WTC11 (cell line): ENCODE measurements around the gene POLR2C. TPM values are rescaled to one million over a fixed set of nuclear protein-coding genes. Genes with fewer than 3 reads are reported as not detected.

Experiments used
- ATAC-seq: fragments of 200-7000 bp; cut with Tn5 transposase; 2 replicates; pipeline ENCODE4 v1.10.0; 2021; ENCODE audit warnings: mild to moderate bottlenecking, moderate library complexity
- CTCF ChIA-PET: fragments of 300-600 bp; sonication (Branson Sonifier 250); formaldehyde crosslinking; loops from one replicate; lab custom pipeline; 2021; ENCODE audit warnings: antibody characterized with exemption; lab: Charles Lee
- POLR2A ChIA-PET: fragments of 350-600 bp; sonication (Branson Sonifier 250); formaldehyde crosslinking; loops from one replicate; lab custom pipeline; 2021; ENCODE audit warnings: antibody characterized with exemption; lab: Charles Lee
- DNase-seq: peaks from one replicate; pipeline ENCODE4 v3.0.0; 2021; ENCODE audit warnings: low spot score
- H3K27ac Mint-ChIP-seq: 2 replicates; pipeline ENCODE4 v1.8.0; 2021; ENCODE audit warnings: mixed read lengths
- H3K27me3 Mint-ChIP-seq: 2 replicates; pipeline ENCODE4 v1.8.0; 2021; ENCODE audit warnings: low read depth, mild to moderate bottlenecking, moderate library complexity, mixed read lengths
- H3K36me3 Mint-ChIP-seq: 2 replicates; pipeline ENCODE4 v1.8.0; 2021; ENCODE audit warnings: mixed read lengths
- H3K4me1 Mint-ChIP-seq: 2 replicates; pipeline ENCODE4 v1.8.0; 2022; ENCODE audit warnings: mixed read lengths
- H3K4me3 Mint-ChIP-seq: 2 replicates; pipeline ENCODE4 v1.8.0; 2021; ENCODE audit warnings: mild to moderate bottlenecking, moderate library complexity, mixed read lengths
- H3K9me3 Mint-ChIP-seq: 2 replicates; pipeline ENCODE4 v1.8.0; 2021; ENCODE audit warnings: mixed read lengths
- ATF1 ChIP-seq: sonication (generic); formaldehyde crosslinking; IDR thresholded peaks from 2 replicates; pipeline ENCODE4 v1.8.1; 2023; ENCODE audit warnings: mild to moderate bottlenecking, moderate library complexity, missing genetic modification reagents
- CBFB ChIP-seq: sonication (generic); formaldehyde crosslinking; IDR thresholded peaks from 2 replicates; pipeline ENCODE4 v1.8.1; 2022; ENCODE audit warnings: mild to moderate bottlenecking, low read depth, missing genetic modification reagents
- CREB1 ChIP-seq: sonication (generic); formaldehyde crosslinking; IDR thresholded peaks from 2 replicates; pipeline ENCODE4 v1.8.0; 2023; ENCODE audit warnings: mild to moderate bottlenecking, missing genetic modification reagents
- ETV6 ChIP-seq: sonication (generic); formaldehyde crosslinking; IDR thresholded peaks from 2 replicates; pipeline ENCODE4 v1.8.1; 2022; ENCODE audit warnings: mild to moderate bottlenecking, missing genetic modification reagents
- GABPB1 ChIP-seq: sonication (generic); formaldehyde crosslinking; IDR thresholded peaks from 2 replicates; pipeline ENCODE4 v1.8.1; 2023; ENCODE audit warnings: mild to moderate bottlenecking, missing genetic modification reagents
- JUN ChIP-seq: sonication (generic); formaldehyde crosslinking; IDR thresholded peaks from 2 replicates; pipeline ENCODE4 v1.8.0; 2023; ENCODE audit warnings: mild to moderate bottlenecking, missing genetic modification reagents
- NFATC4 ChIP-seq: fragments of 250-450 bp; sonication (Bioruptor Pico); IDR thresholded peaks from 2 replicates; pipeline ENCODE4 v1.9.0; 2021; ENCODE audit warnings: mild to moderate bottlenecking
- NR1H2 ChIP-seq: sonication (generic); formaldehyde crosslinking; IDR thresholded peaks from 2 replicates; pipeline ENCODE4 v1.9.0; 2021; ENCODE audit warnings: mild to moderate bottlenecking, moderate library complexity, missing genetic modification reagents
- PRDM15 ChIP-seq: sonication (generic); formaldehyde crosslinking; IDR thresholded peaks from 2 replicates; pipeline ENCODE4 v1.8.0; 2022; ENCODE audit warnings: missing genetic modification reagents
- RORB ChIP-seq: fragments of 250-450 bp; sonication (Bioruptor Pico); IDR thresholded peaks from 2 replicates; pipeline ENCODE4 v1.9.0; 2021; ENCODE audit warnings: mild to moderate bottlenecking
- TEAD4 ChIP-seq: sonication (generic); formaldehyde crosslinking; IDR thresholded peaks from 2 replicates; pipeline ENCODE4 v1.8.0; 2022; ENCODE audit warnings: mild to moderate bottlenecking, missing genetic modification reagents
- ZNF121 ChIP-seq: sonication (generic); formaldehyde crosslinking; IDR thresholded peaks from 2 replicates; pipeline ENCODE4 v1.8.0; 2023; ENCODE audit warnings: missing genetic modification reagents
- total RNA-seq: library from RNA; stranded (reverse); gene quantifications from 3 replicates; pipeline ENCODE4 v1.2.3, GENCODE V29; 2021
- TF ChIP-seq, protein P1 (sequence below): fragments of 250-450 bp; sonication (Bioruptor Pico); IDR thresholded peaks from 2 replicates; pipeline ENCODE4 v1.9.0; 2021; ENCODE audit warnings: mild to moderate bottlenecking
- TF ChIP-seq, protein P2 (sequence below): sonication (generic); formaldehyde crosslinking; IDR thresholded peaks from 2 replicates; pipeline ENCODE4 v1.8.1; 2023; ENCODE audit warnings: mild to moderate bottlenecking, moderate library complexity, missing genetic modification reagents
- TF ChIP-seq, protein P3 (sequence below): fragments of 250-450 bp; sonication (Bioruptor Pico); IDR thresholded peaks from 2 replicates; pipeline ENCODE4 v1.9.0; 2021; ENCODE audit warnings: mild to moderate bottlenecking

Gene POLR2C
- total RNA-seq, 1 experiment from 2014 or later: 75.4 TPM

- POLR2A ChIA-PET: interaction anchor here (0.5 to 1.1 kb wide), 2 partner anchors 23 to 37 kb away, joined by 3 read pairs; partner anchors contain the start of genes CIAPIN1 and COQ9
- Mint-ChIP-seq H3K27ac (no peak overlapping the region; the same call in 1 of the 2 replicates), H3K27me3 (no peaks in the 10 kb centered on the region), H3K9me3 (no peaks in the 10 kb centered on the region), H3K36me3 (peaks cover 51% of the 10 kb centered on the region), H3K4me3 (no peak overlapping the region)
- DNase-seq (no peak), ATAC-seq (no peak)
- CTCF ChIA-PET: interaction anchor here (8.2 kb wide), 1 partner anchor 47 kb away, joined by 80 read pairs; no protein-coding TSS in a partner anchor
- TF ChIP-seq ZNF121 (CRISPR knock-in tag) (no peak), PRDM15 (peak; percentile 62; the same call in 1 of the 2 replicates), CREB1 (CRISPR knock-in tag) (no peak)
- TF ChIP-seq, protein P1, sequence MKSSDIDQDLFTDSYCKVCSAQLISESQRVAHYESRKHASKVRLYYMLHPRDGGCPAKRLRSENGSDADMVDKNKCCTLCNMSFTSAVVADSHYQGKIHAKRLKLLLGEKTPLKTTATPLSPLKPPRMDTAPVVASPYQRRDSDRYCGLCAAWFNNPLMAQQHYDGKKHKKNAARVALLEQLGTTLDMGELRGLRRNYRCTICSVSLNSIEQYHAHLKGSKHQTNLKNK: no peak
- TF ChIP-seq, all 79 proteins: peak for 1
- peaks cover 39% of the 10 kb centered on the region for H3K4me1 Mint-ChIP-seq
These were observed 8.2 kb downstream of the POLR2C start for GRCh38 chr16:57470711-57471110.

DNA sequence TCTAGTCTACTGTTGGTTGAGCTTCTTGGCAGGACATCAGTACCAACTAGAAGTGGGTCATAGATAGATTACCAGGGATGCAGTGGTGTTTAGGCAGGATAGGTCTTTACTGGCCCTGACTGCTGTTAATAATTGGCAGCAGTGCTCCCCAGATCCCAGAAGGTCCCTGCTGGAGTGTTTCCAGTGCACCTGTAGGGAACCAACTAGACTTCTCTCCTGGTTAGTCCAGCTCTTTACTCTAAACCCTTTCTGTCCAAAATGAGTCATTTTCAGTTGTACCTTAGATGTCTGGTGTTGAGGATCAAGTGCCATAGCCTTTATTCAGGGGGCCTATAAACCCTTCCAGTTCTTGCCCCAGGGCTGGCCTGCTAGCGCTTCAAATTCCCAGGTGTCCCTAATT lies 8.7 kb downstream of the POLR2C start:
- Mint-ChIP-seq H3K4me1 (peaks cover 41% of the 10 kb centered on the region), H3K27ac (no peak overlapping the region), H3K27me3 (no peaks in the 10 kb centered on the region), H3K4me3 (no peak overlapping the region), H3K9me3 (no peaks in the 10 kb centered on the region), H3K36me3 (peaks cover 46% of the 10 kb centered on the region)
- DNase-seq (no peak), ATAC-seq (no peak)
- POLR2A ChIA-PET: no interaction called here
- no peak for TF ChIP-seq NFATC4 (CRISPR knock-in tag)
- TF ChIP-seq, protein P2, sequence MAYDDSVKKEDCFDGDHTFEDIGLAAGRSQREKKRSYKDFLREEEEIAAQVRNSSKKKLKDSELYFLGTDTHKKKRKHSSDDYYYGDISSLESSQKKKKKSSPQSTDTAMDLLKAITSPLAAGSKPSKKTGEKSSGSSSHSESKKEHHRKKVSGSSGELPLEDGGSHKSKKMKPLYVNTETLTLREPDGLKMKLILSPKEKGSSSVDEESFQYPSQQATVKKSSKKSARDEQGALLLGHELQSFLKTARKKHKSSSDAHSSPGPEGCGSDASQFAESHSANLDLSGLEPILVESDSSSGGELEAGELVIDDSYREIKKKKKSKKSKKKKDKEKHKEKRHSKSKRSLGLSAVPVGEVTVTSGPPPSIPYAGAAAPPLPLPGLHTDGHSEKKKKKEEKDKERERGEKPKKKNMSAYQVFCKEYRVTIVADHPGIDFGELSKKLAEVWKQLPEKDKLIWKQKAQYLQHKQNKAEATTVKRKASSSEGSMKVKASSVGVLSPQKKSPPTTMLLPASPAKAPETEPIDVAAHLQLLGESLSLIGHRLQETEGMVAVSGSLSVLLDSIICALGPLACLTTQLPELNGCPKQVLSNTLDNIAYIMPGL (CRISPR knock-in tag): no peak
- TF ChIP-seq CBFB (CRISPR knock-in tag): no peak
- TF ChIP-seq RORB (CRISPR knock-in tag): peak; percentile 16; the same call in 1 of the 2 replicates
- no peak for TF ChIP-seq ATF1 (CRISPR knock-in tag)
- no peak for TF ChIP-seq NR1H2
- no peak for TF ChIP-seq TEAD4
- CTCF ChIA-PET: interaction anchor here (1.2 to 8.2 kb wide), 3 partner anchors 9 to 47 kb away, joined by 3 to 80 read pairs (median 63); partner anchors contain the start of gene POLR2C

DNA sequence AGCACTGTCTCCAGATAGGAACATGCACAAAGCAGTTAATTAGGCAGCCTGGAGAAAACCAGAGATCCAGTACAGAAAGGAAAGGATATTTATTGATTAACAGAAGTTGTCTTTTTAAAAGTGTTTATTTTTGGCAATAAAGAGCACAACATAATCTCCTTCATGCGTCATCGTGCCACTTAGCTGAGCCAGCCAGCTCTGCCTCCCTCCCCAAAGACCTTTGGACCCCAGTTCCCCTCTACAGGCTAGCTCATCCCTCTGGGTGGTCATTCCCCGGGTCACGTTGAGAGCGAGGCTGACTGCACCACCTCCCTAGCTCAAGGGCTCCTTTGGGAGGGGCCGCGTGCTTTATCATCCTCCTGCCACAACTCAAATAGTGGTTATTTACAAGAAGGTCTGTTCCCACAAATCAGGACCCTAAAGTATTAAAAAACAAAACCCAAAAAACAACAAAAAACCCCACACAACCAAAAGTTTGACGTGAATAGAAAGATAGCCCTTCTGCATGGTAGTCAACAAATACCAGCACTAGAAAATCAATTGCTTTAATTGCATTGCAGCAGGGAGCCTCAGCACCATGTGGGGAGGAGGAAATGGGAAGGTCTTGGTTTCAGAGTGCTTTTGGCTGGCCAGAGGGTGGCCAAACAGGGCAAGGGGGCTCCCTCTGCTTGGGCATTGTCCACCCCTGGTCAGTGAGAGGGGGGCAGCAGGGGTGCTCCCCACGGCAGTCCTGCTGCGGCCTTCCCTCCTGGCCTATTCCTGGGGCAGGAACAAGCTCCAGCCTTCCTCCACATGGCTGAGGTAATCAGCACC lies 9.6 kb downstream of the POLR2C start:
- TF ChIP-seq GABPB1 (CRISPR knock-in tag) (peak; percentile 10; the same call in 1 of the 2 replicates), NFATC4 (CRISPR knock-in tag) (0 out of 2 replicates have a peak, but pooled peaks have one; percentile 45), JUN (CRISPR knock-in tag) (no peak), ETV6 (CRISPR knock-in tag) (peak; percentile 71)
- TF ChIP-seq, protein P3, sequence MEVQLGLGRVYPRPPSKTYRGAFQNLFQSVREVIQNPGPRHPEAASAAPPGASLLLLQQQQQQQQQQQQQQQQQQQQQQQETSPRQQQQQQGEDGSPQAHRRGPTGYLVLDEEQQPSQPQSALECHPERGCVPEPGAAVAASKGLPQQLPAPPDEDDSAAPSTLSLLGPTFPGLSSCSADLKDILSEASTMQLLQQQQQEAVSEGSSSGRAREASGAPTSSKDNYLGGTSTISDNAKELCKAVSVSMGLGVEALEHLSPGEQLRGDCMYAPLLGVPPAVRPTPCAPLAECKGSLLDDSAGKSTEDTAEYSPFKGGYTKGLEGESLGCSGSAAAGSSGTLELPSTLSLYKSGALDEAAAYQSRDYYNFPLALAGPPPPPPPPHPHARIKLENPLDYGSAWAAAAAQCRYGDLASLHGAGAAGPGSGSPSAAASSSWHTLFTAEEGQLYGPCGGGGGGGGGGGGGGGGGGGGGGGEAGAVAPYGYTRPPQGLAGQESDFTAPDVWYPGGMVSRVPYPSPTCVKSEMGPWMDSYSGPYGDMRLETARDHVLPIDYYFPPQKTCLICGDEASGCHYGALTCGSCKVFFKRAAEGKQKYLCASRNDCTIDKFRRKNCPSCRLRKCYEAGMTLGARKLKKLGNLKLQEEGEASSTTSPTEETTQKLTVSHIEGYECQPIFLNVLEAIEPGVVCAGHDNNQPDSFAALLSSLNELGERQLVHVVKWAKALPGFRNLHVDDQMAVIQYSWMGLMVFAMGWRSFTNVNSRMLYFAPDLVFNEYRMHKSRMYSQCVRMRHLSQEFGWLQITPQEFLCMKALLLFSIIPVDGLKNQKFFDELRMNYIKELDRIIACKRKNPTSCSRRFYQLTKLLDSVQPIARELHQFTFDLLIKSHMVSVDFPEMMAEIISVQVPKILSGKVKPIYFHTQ (CRISPR knock-in tag): 0 out of 2 replicates have a peak, but pooled peaks have one; percentile 49
- ATAC-seq (peak; percentile 4; the same call in 1 of the 2 replicates), DNase-seq (no peak)
- H3K36me3 Mint-ChIP-seq: peaks cover 46% of the 10 kb centered on the region
- ChIA-PET CTCF (interaction anchor here (0.6 to 8.2 kb wide), 5 partner anchors 8 to 46 kb away, joined by 3 to 80 read pairs (median 5); partner anchors contain the start of genes CIAPIN1, COQ9 and POLR2C), POLR2A (interaction anchor here (0.5 to 1.4 kb wide), 2 partner anchors 25 to 44 kb away, joined by 5 read pairs; partner anchors contain the start of genes CIAPIN1 and COQ9)
- H3K27me3 Mint-ChIP-seq: no peaks in the 10 kb centered on the region
- H3K9me3 Mint-ChIP-seq: no peaks in the 10 kb centered on the region
- peak overlapping the region; percentile 97 for H3K27ac Mint-ChIP-seq
- peak overlapping the region; percentile 45 for H3K4me3 Mint-ChIP-seq
- H3K4me1 Mint-ChIP-seq: peaks cover 50% of the 10 kb centered on the region
